Adrenal gland (tissue), 12 donors: Measurements from ENCODE around the gene ITGA11. TPM values are rescaled to one million over a fixed set of nuclear protein-coding genes. Genes with fewer than 3 reads are reported as not detected.

ENCODE experiments used
- DNase-seq, 7 donors: peaks; one replicate each; pipeline ENCODE4 v3.0.0-alpha.2; 2019 to 2020
- H3K27ac ChIP-seq, 5 donors: fragments of 200-600 bp; sonication (generic) in 4 of 5; 1 replicate in 3 of 5; 2 replicates in 2 of 5; pipeline versions ENCODE4 v1.5.1 to v1.8.0; 2016 to 2020; ENCODE audit warnings: mild to moderate bottlenecking in 1 of 5
- H3K27me3 ChIP-seq: fragments of 200-600 bp; 2 replicates; pipeline ENCODE4 v1.8.0; 2021
- H3K36me3 ChIP-seq, 2 donors: fragments of 200-600 bp; replicated peaks in 1 of 2; 1 replicate in 1 of 2; 2 replicates in 1 of 2; pipeline versions ENCODE4 v1.5.1 to v1.8.0; 2018 to 2022
- H3K4me1 ChIP-seq, 2 donors: fragments of 200-600 bp; replicated peaks in 1 of 2; 1 replicate in 1 of 2; 2 replicates in 1 of 2; pipeline versions ENCODE4 v1.5.1 to v1.8.0; 2018 to 2021
- H3K4me3 ChIP-seq, 4 donors: fragments of 200-600 bp; sonication (generic) in 3 of 4; one replicate each; pipeline ENCODE4 v1.5.1; 2016 to 2018
- H3K9me3 ChIP-seq, 3 donors: fragments of 200-600 bp; sonication (generic) in 1 of 3; replicated peaks in 1 of 3; 1 replicate in 2 of 3; 2 replicates in 1 of 3; pipeline versions ENCODE4 v1.5.1 to v1.8.0; 2016 to 2021
- POLR2A ChIP-seq, 2 donors: fragments of 450-650 bp; IDR thresholded peaks; one replicate each; pipeline ENCODE4 v1.6.1; 2017; ENCODE audit warnings: antibody characterized with exemption in 2 of 2, mild to moderate bottlenecking in 2 of 2, moderate library complexity in 1 of 2
- WGBS, 4 donors: extraction: QIAGEN DNeasy Blood & Tissue Kit in 2 of 4; methylation state at CpG; one replicate each; pipeline versions ENCODE4 v1.1.5 to v1.1.7; 2013 to 2017; 5-methylcytosine and 5-hydroxymethylcytosine counted together
- intact Hi-C, 2 donors: fragments of 100-400 bp; cut with DNase I; formaldehyde crosslinking; loops; one replicate each; pipeline versions ENCODE4 v1.14.1 to v1.15.0; 2022 to 2023
- polyA plus RNA-seq, 3 donors: library from polyadenylated mRNA; stranded (reverse); fragments of 200-250 nt in 2 of 3; fragments of 350-450 nt in 1 of 3; fragmentation: Illumina TruSeq in 1 of 3; extraction: RNeasy Lipid Tissue Mini Kit (QIAGEN cat#74804) in 1 of 3; gene quantifications; one replicate each; pipeline ENCODE4 v1.2.3, GENCODE V29; 2013 to 2014
- total RNA-seq, 9 donors: library from RNA; depleted of rRNA in 4 of 9; stranded (reverse); fragments of >200 nt in 4 of 9; fragments of 120-200 nt in 1 of 9; fragmentation: NEBNext Ultra II Directional in 1 of 9; extraction: Animal tissue kit (Norgen Biotek cat#: 25700) in 1 of 9; gene quantifications; one replicate each; pipeline versions ENCODE4 v1.1.0 to v1.2.4, GENCODE V29; 2013 to 2023
- TF ChIP-seq, protein P1 (sequence below), 6 experiments: fragments of 450-650 bp in 4 of 6; fragments of 200-600 bp in 2 of 6; sonication (generic) in 1 of 6; IDR thresholded peaks; 1 replicate in 5 of 6; 2 replicates in 1 of 6; pipeline versions ENCODE4 v1.5.1 to v1.8.0; 2016 to 2021; ENCODE audit warnings: antibody characterized with exemption in 6 of 6, mild to moderate bottlenecking in 2 of 6, moderate library complexity in 1 of 6
- donor health status: healthy with polysubstance abuse.
- donor health status: Bipolar disorder and iron deficiency.
- donor health status: DM: yes; HTN: yes; CAD: no.
- donor health status: DM: no; HTN: no; CAD: no.
- donor health status: DM: no; HTN: no; CAD: no.
- donor health status: DM: yes; HTN: yes; CAD: no.

Gene ITGA11
- total and polyA plus RNA-seq, 12 donors, result 1.4 to 52.5 (median 7.5) TPM

DNA sequence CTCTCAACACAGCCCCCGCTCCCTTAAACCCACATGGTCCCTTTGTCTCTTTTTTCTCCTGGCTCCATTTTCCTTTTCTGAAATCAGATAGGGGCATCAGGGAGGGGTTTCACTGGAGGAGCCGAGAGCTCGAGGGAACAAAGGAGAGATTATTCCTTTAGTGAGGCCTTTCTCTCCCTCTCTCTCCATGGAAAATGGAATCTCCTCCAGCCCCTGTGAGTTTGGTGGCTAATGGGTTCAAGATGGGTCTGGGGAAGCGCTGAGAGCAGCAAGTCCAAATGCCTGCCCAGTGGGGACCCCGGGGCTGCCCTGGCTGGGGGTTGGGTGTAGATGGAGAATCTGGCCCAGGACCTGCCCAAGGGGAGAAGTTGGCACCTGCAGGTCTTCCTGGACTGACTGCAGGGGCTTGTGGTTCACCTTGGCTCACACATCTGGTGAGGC, 56.8 kb downstream of the ITGA11 start:
- H3K27ac ChIP-seq, result no peak overlapping the region

DNA sequence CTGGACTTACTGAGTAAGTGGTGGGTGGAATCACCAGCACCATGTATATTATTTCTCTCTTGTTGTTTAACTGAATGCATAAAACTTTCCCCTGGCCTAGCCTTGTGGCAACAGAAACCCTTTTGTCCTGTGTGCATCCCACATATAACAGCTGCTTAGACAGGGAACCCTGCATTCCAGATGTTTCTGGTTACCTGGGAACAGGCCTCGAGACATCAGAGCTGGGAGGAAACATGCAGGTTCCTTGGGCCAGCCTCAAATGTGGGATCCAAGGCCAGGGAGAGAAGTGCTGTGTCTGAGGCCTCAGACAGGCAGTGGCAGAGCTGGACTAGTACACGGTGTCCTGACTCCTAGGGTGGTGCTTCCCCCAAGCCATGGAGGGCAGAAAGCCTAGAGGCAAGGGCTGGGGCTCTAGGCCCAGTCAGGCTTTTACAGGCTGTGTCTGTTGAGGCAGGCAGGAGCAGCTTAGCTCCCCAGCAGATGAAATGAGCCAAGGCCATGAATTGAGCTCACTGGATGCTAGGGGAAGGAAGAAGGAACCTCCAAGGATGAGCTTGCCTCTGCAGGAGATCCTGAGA, 57.7 kb downstream of the ITGA11 start:
- Histone ChIP-seq H3K4me3 (no peak overlapping the region), H3K27ac (no peak overlapping the region), H3K9me3 (no peaks in the 10 kb centered on the region), H3K4me1 (no peaks in the 10 kb centered on the region), H3K36me3 (no peaks in the 10 kb centered on the region), H3K27me3 (no peaks in the 10 kb centered on the region)
- intact Hi-C loops, result loop anchor here in 1 of 2 donors (5.0 kb wide), 1 partner anchor 62 kb away; no protein-coding TSS in a partner anchor
- TF ChIP-seq, protein P1, sequence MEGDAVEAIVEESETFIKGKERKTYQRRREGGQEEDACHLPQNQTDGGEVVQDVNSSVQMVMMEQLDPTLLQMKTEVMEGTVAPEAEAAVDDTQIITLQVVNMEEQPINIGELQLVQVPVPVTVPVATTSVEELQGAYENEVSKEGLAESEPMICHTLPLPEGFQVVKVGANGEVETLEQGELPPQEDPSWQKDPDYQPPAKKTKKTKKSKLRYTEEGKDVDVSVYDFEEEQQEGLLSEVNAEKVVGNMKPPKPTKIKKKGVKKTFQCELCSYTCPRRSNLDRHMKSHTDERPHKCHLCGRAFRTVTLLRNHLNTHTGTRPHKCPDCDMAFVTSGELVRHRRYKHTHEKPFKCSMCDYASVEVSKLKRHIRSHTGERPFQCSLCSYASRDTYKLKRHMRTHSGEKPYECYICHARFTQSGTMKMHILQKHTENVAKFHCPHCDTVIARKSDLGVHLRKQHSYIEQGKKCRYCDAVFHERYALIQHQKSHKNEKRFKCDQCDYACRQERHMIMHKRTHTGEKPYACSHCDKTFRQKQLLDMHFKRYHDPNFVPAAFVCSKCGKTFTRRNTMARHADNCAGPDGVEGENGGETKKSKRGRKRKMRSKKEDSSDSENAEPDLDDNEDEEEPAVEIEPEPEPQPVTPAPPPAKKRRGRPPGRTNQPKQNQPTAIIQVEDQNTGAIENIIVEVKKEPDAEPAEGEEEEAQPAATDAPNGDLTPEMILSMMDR (IDR thresholded peaks at IDR 0.05), result no peak
- TF ChIP-seq POLR2A (IDR thresholded peaks at IDR 0.05), result no peak
- peak in 3 of 7 donors; percentile 11 to 35 (median 13) for DNase-seq
- 83 to 100% (median 88%) methylated on average over 1 to 2 of the region's 2 CpGs for WGBS, 4 donors

More for the DNA sequence above, 56.8 kb downstream of the ITGA11 start:
- peak in 3 of 7 donors; percentile 11 to 31 (median 12) for DNase-seq
- Histone ChIP-seq H3K27me3 (no peaks in the 10 kb centered on the region), H3K4me1 (no peaks in the 10 kb centered on the region), H3K9me3 (no peaks in the 10 kb centered on the region), H3K36me3 (no peaks in the 10 kb centered on the region), H3K4me3 (no peak overlapping the region)
- intact Hi-C loops, result loop anchor here in 1 of 2 donors (5.0 kb wide), 1 partner anchor 63 kb away; no protein-coding TSS in a partner anchor
- 93 to 96% (median 95%) methylated on average over 4 to 5 of the region's 5 CpGs for WGBS, 4 donors
- TF ChIP-seq POLR2A (IDR thresholded peaks at IDR 0.05), result no peak
- TF ChIP-seq, protein P1 (IDR thresholded peaks at IDR 0.05), result no peak

DNA sequence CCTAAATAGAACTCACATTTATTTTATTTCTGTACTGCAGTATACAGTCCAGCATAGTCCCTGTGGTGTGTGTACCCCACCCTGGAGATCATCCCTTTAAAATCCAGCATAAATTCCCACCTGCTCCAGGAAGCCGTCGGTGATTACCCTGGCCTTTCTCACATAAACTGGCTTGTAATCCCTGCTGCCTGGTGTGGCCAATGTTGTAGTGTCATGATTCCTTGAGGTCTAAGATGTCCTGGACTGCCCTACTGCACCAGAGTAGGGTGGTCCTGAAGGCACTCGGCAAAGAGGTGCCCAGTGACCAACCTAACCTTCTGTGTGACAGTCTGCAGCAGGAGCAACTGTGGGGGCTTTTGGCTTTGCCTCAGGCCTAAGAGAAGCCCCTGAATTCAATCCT, 58.9 kb downstream of the ITGA11 start:
- Histone ChIP-seq H3K27ac (no peak overlapping the region), H3K4me1 (peaks cover 5 to 10% of the 10 kb centered on the region in 2 donors), H3K27me3 (no peaks in the 10 kb centered on the region), H3K36me3 (no peaks in the 10 kb centered on the region), H3K4me3 (no peak overlapping the region), H3K9me3 (no peaks in the 10 kb centered on the region)
- TF ChIP-seq, protein P1 (IDR thresholded peaks at IDR 0.05), result no peak
- TF ChIP-seq POLR2A (IDR thresholded peaks at IDR 0.05), result no peak
- DNase-seq, result peak in 2 of 7 donors; percentile 3 to 30
- intact Hi-C loops, result loop anchor here in 1 of 2 donors (5.0 kb wide), 1 partner anchor 61 kb away; no protein-coding TSS in a partner anchor
- WGBS, 4 donors, result 61 to 81% (median 72%) methylated on average over 2 to 3 of the region's 3 CpGs

DNA sequence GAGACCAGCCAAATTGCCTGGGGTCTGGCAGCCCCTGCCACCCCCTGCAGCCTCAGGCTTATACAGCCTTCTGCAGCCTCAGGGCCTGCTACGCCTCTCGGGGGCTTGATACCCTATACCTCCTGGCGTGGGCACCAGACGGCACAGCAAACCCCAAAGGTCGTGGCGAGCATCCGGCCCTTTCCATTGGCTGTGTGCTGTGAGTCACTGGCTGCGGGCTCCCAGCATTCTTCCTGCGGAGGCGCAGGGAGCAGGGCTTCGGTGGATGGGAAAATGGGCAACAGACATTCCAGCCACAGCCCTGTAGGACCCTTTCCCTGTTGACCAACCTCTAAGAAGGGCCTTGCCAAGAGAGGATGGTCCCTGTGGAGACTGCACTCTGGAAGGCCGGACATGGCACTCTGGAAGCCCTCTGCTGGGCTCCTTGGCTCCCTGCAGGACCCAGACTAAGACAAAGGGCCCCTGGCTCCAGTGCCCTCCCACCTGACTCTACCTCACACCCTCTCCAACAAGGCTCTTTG, 59.6 kb downstream of the ITGA11 start:
- Histone ChIP-seq H3K9me3 (no peaks in the 10 kb centered on the region), H3K27ac (no peak overlapping the region), H3K36me3 (no peaks in the 10 kb centered on the region), H3K4me1 (peaks cover 5 to 11% of the 10 kb centered on the region in 2 donors), H3K27me3 (no peaks in the 10 kb centered on the region), H3K4me3 (no peak overlapping the region)
- peak in 5 of 7 donors; percentile 16 to 58 (median 49) for DNase-seq
- TF ChIP-seq POLR2A (IDR thresholded peaks at IDR 0.05), result no peak
- TF ChIP-seq, protein P1 (IDR thresholded peaks at IDR 0.05), result peak; percentile 22 to 47 (median 36)
- intact Hi-C loops, result loop anchor here in 1 of 2 donors (5.0 kb wide), 1 partner anchor 60 kb away; no protein-coding TSS in a partner anchor
- 43 to 93% (median 91%) methylated on average over 1 to 12 of the region's 12 CpGs for WGBS, 4 donors
